HG03139 (cell line): Measurements from ENCODE around the gene GOSR1.
"Not testable (repeated sequence)": the region's sequence is repeated elsewhere in the genome, so short reads cannot be mapped to it uniquely, and the experiment has no call there.

Experiments
- ATAC-seq: cut with Tn5 transposase; IDR thresholded peaks from one replicate; pipeline ENCODE4 v1.9.1; 2021; ENCODE audit not compliant: unreplicated experiment

Gene GOSR1

DNA sequence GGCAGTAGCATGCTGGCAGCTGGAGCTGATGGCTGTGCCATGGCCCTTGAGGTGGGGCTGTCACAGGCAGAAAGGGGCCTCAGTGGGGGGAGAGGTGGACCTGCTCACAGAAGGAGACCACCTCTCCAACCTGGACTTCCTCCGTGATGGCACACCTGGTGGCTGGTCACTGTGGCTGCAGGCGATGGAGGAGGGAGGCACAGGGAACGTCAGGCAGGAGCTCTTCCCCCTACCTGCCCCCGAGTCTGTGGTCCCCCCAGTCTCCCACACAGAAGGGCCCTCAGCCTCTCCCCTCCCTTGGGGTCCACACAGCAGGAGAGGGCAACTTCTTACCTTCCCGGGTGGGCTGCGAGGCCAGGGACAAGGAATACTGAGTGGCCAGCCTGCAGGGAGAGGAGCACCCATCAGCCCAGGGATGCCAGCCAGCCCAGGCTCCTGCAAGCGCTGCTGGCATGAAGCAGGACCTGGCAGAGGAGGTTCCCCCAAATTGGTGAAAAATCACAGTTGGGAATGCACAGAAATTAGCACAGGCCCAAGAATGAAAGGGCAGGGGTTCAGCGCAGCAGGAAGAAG lies 96.5 kb downstream of the GOSR1 start:
- no peak for ATAC-seq

- ATAC-seq, result not testable (repeated sequence)
These were observed 97.1 kb downstream of the GOSR1 start for GRCh38 chr17:30574309-30574708.

GRCh38 chr17:30574806-30575205 lies 97.6 kb downstream of the GOSR1 start:
- not testable (repeated sequence) for ATAC-seq

DNA sequence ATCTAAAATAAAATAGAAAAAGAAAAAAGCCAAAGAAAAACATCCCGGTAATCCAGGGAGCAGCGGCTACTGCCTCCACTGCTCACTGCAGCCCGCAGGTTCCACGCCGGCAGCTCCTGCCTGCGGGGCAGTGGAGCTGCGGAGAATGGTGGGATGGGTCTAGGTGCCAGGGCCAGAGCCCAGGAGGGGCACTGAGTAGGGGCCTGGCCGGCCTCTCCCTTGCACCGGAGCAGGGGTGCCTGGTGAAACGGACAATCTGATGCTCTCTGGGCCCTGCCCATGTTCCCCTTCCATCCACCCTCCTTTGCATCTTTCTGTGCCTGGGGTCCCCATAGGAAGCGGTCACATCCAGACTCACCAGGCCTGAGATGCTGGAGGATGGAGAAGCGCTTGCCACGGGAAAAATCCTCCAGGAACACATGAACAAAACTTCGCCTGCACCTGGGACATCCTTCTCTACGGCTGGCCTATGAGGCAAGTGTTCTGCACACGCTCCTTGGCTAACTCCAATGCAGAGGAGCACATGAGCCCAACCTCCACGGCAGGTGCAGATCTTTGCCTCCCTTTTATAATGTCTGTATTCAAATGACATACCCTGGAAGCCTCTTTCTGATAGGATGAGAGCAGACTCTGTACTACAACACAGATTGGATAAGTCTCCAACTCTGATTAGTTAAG lies 98.6 kb downstream of the GOSR1 start:
- ATAC-seq, result not testable (repeated sequence)

GRCh38 chr17:30576326-30576861 lies 99.2 kb downstream of the GOSR1 start:
- no peak for ATAC-seq
